ENCODE results near the gene DDB1.

Gene DDB1

DNA sequence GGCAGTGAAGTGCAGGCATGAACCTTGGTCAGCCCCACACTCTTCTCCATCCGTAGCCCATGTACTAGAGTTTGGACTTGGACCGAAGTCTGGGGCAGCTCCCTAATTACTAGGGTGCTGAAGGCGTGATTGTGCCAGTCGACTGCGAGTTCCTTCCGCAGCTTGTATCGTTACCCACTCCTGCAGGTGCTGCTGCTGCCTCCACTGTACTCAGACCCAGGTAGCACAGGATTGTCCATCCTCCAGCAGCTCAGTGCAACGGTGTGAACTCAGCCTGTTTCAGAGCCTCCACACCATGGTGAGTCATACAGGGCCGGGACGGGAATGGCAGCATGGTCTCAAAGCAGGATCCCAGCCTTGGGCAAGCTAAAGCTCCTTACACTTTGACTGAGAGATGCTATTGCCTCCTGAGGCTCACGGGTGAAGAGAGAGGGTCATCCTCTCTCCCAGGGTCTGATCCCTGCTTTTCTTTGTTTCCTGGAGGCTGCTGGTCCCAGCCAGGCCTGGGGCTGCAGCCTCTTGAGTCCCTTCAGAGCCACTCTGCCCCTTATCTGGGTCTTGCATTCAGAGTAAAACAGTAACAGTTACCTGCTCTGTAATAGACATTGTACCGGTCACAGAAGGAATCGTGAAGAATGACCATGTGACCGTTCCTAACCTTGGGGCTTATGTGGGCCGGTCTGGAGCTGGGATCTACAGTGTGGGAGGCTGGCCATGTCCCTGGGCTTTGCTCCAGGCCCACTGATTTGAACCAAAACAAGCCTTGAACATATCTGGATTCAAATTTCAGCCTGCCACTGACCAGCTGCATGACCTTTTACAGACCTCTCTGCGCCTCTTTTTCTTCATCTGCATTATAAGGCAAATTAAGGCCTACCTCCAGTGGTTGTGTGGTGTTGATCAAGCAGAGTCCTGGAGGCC is 1.8 kb upstream of the DDB1 start:
- DNase-seq, result no peak

DNA sequence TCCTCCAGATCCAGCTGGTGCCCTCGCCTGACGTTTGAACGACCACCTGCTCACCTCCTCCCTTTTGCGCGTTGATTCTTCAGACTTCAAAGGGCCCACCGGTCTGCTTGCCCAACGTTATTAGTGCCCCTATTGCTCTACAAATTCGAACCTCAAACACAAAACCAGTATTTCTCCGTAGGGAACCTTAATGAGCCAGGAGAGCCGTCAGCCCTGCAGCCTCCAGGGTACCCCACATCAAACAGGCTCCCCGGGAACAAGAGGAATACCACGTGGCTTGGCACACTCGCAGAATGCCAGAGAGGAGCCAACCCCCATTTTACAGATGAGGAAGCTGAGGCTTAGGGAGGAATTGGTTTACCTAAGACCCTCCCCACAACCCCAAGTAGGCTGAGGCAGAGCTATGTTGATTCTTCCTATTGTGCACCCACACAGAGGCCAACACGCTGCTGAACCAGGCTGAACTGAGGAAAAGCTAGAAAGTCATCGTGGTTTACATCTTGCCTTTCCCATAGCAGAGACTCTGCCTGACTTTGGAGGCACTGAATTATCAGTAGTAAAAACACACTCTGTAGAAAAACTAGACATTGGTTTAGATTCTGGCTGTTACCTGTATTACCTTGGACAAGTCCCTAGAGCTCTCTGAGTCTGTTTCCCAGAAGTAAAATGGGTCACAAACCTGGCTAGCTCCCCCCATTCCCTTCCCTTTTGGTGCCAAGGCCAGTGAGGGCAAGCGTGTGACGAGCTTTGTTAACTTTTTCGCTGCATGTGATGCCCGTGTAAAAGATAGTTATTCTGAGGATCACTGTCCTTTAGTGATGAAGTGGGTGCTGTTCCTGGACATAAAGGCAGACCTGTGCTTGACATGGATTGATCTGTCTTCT is 887 bp upstream of the DDB1 start:
- no peak for DNase-seq

DNA sequence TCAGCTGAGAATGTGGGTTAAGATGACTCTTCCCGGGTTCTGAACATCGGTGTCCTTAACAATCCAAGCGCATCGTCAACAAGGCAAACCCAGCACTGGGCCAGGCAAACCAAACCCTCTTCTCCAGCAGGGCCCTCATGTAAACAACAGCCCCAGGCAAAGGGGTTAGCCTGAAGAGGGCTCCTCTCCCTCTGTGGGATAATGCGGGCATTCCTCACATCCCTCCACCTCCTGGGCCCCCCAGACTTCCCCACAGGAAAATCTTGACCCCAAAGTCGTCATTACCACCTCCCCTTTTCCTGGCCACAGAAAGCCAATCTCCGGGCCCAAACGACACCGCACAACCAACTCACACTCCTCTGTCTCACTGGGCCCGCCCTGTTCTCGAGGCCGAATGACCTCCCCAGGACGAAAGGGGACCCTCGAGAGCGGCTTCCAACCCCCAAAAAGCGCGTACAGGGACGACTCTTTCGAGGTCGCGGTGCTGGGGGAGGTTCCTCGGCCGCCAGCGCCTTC is 566 bp downstream of the DDB1 start:
- no peak for DNase-seq

DNA sequence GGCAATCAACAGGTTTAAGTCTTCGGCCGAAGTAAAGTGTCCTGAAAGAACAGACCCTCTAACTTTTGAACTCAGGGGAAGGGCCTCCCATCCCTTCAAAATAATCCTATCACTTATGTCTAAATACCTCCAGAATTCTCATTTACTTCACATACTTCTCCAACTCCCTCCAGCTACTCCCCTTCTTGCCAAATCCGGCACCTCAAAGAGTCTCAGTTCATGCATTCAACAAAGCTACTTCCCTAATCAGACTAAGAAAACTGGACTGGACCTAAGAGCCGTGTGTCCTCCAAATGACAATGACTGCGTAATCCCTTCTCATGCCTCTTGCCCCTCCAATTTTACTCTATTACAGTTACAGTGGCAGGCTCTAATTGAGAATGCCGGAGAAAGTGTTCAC is 1.3 kb downstream of the DDB1 start:
- no peak for DNase-seq

DNA sequence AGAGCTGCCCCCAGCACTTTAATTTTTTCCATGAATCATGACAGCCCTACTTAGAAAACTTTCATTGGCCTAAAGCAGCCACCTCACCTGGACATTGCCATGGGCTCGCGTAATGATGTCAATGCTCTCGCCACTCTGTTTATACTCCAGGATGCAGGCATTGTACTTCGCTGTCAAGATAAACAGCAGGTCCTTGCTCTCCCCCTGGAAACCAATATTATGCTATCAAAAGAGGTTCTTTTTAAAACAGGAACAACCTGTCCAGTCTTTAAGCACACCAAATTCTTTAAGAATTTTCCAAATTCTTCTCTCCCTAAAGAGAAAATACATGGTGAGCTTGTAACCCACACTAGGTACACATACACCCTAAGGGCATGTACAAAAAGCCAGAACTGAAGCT is 3.0 kb downstream of the DDB1 start:
- no peak for DNase-seq

DNA sequence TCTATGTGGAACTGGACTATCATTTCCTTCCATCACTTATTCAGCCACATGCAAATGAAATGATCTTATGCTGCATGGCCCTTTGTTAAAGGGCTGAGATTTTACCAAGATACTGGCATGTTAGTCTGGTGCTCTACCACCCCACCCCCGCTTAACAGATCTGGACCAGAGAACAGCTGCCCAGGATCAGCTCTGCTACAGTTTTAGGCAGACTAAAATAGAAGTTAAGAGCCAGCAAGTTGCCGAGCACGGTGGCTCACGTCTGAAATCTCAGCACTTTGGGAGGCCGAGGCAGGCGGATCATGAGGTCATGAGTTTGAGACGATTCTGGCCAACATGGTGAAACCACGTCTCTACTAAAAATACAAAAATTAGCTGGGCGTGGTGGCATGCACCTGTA is 4.6 kb downstream of the DDB1 start:
- DNase-seq, result no peak

DNA sequence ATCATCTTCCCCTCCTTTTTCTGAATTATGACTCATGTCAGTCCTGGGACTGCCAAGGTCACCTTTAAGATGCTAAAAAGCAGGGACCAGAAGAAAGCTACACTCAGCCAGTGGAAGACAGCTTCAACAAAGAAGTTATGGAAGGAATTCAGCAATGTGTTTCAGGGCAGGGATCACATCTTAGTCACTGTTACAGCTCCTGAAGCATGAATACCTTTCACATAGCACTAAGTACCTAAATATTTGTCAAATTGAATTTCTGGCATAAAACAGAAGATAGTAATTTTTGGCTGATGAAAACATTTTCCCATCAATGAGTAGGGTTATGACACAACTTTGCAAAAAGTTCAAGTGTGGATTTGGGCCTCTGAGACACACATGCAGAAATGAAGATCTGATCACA is 5.2 kb downstream of the DDB1 start:
- no peak for DNase-seq

DNA sequence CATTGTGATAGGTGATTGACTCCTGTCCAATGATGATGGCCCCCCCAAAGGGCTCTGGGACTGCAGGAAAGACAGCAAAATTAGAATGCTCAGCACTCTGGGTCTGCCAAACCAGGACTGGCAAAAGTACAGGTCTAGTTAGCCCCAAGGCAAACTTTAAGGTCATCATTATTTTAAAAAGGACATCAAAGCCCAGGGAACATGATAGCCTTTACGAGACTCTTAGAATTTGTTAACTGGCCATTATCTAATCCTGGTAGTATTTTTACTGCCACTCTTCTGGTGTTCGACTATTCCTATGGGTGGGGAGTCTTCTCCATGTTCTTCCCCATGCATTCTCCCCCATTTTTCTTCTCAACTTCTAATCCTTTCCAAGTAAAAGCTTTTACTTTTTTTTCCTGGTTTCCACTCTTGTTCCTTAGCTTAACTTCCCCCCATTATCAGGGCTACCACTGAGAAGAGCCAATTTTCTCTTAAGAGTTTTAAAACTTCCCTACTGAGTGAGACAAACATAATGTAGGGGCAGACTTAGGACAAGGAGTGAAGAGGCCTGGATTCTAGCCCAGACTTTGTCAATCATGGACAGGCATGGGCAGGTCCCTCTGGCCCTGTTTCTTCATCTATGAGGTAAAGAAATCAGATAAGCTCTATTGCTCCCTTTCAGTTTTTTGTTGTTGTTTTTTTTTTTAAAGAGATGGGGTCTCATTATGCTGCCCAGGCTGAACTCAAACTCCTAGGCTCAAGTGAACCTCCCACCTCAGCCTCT is 7.1 kb downstream of the DDB1 start:
- DNase-seq, result no peak

DNA sequence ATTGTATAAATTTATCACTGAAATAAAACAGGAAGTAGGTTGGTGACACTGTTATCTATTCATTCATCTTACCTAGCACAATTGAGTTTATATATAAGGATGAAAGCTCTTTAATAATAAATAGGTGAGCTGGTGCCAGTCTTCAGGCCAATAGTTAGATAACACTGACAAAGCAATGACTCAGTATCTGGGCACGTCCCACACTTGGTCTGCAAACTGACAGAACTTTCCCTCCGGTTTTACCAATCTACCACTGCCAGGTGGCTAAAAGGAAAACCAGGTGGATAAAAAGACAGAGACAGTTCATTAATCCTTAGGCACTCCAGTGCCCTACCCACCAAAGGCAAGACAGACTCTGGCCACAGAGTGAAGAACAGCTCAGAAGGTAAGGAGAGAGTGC is 17.6 kb downstream of the DDB1 start:
- DNase-seq, result no peak

DNA sequence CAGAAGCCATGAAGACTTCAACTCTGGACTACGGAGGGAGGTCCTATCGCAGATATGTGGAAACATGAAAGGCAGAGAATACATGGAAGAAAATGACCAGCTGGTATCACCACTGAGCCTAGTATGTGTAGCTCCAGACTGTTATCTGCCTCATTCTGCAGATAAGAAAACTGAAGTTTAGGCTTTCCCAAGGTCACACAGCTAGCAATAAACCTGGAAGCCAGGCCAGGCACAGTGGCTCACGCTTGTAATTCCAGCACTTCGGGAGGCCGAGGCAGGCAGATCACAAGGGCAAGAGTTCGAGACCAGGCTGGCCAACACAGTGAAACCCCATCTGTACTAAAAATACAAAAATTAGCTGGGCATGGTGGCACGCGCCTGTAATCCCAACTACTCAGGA is 22.2 kb downstream of the DDB1 start:
- DNase-seq, result no peak

DNA sequence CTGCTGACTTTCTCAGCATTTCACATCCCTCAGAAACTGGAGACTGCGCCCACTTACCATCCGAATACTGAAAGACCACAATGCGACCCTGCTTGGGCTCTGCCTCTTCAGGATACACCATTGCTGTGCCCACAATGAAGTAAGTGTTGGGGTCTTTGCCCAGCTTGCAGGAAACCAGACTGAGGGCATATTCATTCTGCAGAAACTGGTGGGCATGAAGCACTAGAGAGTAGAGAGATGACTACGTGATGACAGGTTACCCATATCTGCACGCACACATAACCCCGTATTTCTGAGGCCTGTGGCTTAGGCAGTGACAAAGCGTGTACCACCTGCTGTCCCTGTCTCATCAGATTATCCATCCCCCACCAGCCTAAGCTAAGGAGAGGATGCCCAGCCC is 23.2 kb downstream of the DDB1 start:
- no peak for DNase-seq

DNA sequence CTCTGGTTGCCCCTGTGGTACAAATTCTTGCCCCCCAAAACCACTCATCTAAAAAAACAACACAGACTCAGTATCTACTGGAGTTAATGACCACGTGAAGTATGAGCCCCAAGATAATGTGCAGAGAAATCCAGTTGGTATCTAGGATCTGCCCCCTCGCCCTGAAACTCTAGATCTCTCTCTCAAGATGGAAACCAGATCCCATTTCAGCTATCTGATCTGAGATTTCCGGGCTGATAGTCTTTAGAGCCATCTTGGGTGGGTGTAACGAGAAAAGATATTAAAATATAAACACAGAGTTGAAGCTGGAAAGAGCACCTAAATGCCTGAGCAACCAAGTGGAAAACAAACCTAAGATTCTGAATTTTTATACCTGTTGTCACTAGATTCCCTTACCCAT is 23.8 kb downstream of the DDB1 start:
- DNase-seq, result no peak

DNA sequence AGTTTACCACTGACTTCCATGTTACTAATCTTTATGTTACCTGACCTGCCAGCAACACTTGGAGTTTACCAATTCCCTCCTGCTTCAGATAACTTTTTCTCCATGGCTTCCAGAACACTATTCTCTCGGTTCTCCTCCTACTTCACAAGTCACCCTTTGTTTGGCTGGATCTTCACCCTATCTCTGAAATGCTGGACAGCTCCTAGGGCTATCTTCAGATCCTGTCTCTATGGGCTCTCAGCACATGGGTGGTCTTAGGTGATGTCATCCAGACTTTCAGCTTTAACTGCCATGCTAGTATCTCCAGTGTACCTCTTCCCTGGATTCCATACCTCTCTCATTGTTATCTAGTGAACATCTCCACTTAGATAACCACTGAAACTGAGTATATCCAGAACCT is 25.6 kb downstream of the DDB1 start:
- DNase-seq, result no peak

DNA sequence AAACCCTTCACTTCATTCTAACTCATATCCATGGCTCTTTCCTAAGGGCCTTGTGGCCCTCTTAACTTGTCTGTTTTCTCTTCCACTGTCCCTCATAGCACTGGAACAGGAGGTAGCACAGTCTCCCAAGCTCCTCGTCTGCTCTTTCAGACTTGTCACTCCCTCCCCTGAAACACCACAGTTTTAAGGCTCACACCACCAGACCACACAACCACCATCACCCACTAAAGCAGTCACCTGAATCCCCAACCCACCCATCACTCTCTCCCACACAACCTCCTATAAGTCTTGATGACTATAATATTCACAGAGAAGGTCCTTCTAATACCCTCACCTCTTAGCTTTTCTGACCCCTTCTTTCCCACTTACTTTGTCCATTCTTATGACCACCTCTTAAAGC is 26.7 kb downstream of the DDB1 start:
- DNase-seq, result no peak

DNA sequence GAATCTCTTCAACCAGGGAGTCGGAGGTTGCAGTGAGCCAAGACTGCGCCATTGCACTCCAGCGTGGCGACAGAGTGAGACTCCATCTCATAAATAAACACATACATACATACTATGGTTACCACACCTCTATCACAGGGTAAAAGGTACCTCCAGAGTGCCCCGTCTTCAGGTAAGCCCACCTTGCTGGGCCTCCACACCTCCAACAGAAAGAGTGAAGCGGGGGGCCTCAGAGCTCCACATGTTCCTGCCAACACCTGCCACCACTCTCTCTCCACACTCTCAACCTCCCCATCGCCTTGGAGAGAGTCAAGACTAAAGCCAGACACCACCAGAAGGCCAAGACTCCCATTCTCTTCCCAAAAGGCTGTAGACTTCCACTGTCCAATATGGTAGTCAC is 27.5 kb downstream of the DDB1 start:
- DNase-seq, result no peak

DNA sequence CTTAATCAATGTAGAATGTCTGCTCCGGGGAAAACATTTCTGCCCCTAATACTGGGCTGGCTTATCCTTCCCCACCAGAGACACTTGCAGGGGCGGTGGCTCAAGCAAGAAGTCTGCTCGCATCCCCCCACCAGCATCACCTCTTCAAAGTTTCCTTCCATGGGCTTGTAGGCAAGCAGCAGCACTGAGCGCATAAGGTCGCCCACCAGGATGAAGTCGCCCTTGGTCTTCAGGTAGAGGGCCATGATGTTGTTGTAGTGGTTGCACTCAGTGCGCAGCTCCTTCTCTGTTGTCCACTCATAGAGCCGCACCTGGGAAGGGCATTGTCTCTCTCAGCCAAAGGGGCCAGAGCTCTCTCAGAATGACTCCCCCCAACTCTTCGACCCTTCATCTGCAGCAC is 29.2 kb downstream of the DDB1 start:
- no peak for DNase-seq

DNA sequence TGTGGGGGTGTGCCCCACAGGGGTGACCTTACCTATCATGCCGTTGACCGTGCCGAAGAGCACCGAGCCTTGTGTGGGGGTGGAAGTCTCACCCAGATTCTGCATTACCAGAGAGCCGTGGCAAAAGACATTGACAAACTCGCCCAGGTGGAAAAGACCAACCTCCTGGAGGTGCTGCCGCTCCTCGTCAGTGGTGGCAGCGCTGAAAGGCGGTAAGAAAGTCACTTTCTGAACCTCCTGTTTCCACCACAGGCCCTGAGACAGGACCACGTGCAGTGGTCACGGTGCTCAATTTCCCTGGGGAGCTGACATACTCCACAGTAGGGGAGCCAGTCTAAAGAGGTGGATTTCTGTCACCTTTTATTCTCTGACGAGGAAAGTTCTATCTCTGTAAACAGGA is 30.4 kb downstream of the DDB1 start:
- no peak for DNase-seq

DNA sequence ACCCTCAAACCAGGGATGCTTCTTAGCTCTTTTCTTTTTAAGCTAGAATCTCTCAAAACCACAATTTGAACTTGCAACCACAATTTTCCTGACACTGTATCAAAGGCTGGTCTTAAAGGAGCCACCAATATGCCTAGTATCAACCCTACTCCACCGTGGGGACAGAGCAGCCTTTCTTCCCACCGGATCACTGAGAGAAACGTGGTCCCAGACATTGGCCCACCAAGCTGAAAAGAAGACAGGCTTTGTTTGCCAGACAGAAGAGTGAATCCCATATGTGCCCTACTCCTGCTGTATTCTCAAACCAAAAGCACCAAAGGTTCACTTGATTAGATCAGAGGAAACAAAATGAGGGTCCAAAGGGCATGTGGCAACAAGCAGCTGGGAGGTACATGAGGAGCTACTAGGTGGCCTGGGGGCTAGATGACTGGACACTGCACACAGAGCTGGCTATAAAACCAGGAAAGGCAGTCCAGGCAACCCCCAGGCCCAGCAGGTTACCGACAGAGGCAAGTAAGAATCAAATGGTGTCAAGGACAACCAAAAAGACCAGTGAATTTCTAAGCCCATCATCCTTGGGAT is 34.2 kb downstream of the DDB1 start:
- DNase-seq, result no peak

DNA sequence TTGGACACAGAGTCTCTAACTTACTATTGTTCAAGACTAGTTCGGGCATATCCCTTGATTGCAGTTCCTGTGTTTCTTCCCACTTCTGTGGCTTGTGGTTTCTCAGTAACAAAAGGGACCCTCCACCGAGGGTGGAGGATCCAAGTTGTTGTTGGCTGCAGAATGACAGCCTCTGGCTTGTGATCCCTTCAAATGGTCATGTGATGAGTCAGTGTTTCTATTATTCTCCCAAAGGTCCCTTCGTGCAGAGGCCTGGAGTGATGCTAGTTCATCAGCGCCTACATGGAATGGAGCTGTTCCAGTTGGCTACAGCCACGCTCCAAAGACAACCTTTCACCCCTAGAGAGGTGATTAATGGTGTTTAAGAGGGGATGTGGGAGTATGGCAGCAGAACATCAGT is 35.2 kb downstream of the DDB1 start:
- no peak for DNase-seq

DNA sequence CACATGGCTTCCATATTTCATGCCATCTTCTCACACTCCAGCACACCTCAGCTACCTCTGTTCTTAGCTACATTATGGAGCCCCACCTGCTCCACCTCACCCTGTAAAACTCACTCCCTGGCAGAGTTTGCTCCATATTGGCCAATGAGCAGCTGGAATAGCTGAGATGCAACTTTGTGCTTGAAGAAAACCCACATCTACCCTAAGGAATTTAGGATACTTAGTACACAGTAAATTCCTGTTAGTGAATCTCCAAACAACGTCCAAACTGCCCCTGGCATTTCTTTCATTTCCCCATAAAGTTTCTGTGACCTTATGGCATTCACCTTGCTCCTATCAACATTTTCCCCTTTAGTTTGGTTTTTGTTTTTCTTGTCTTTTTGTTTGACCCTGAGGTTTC is 35.6 kb downstream of the DDB1 start:
- no peak for DNase-seq

DNA sequence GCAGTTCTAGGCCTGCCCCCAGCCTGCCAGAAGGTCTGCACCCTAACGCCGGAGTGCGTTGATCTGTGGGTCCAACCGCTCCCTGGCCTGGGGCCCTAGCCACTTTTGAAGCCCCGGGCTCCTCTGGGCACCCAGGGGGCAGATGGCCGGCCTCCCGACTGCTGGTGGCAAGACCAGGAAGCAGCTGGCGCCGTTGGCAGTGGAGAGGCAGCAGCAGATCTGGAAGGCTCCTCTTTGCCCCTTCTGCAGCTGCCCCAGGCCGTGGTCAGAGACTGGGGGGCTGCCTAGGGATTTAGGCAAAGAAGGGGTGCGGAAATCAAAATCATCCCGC is 37.3 kb downstream of the DDB1 start:
- DNase-seq, result no peak

DNA sequence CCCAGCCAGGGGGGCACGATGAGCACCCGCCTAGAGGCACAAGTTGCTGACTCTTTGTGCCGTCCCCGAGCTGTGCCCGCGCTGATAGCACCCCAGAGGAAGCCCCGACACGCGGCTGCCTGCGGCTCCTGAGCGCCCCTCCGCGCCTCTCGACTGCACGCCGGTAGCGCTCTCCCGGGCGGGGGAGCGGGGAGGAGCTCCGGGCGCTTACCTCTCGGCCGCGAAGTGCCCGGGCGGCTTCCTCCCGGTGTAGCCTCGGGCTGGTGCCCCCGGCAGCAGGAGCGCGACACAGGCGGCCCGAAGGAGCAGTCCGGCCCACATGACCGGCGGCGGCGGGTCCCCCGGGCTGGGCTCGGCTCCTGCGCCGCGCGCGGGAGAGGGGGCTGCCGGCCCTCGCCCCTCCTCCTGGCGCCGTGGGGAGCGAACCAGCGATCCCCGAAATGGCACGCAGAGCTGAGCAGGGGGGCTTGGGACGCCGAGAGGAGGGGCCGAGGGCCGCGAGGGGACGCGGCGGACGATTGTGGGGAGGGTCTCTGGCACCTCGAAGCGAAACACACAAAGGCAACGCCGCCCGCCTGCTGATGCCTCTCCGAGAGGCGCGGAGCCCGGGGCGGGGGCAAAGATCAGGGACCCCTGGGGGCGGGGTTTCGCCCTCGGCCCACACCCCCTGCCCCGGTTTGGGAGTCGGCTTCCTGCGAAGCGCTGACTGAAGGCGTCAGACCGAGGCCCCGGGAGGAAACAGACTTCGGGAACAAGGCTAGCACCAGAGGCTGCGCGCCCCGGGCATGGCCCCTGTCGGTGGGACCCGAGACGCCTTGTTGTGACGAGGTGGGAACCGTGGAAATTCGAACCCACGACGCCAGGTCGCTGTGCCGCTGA is 37.9 kb downstream of the DDB1 start, which contains the start of gene VWCE:
TSS of gene VWCE (minus strand) at position 600 of the 879 bp plus-strand sequence. CDS start at position 321, 279 bp downstream.
- peak; percentile 55 for DNase-seq
